CD4-positive, CD25-positive, alpha-beta regulatory T cell (primary cell): Measurements from ENCODE around the gene NCBP3. TPM values are rescaled to one million over a fixed set of nuclear protein-coding genes. Genes with fewer than 3 reads are reported as not detected.

ENCODE experiments used
- ATAC-seq, 2 donors: fragments of 150-1000 bp; cut with Tn5 transposase; one replicate each; pipeline ENCODE4 v1.10.0; 2021; ENCODE audit warnings: low read depth in 2 of 2, moderate number of reproducible peaks in 2 of 2, moderate library complexity in 1 of 2
- DNase-seq, 3 donors: peaks; one replicate each; pipeline versions ENCODE4 v3.0.0 to v3.0.0-alpha.2; 2012 to 2022; ENCODE audit warnings: mixed read lengths in 1 of 3
- H3K27ac ChIP-seq: one replicate; pipeline ENCODE4 v1.7.0; 2013; ENCODE audit warnings: mild to moderate bottlenecking, low read length; ENCODE audit not compliant: insufficient read depth, poor library complexity, severe bottlenecking
- H3K27me3 ChIP-seq: one replicate; pipeline ENCODE4 v1.7.0; 2013; ENCODE audit warnings: low read length; ENCODE audit not compliant: control insufficient read depth, insufficient read depth
- H3K36me3 ChIP-seq: one replicate; pipeline ENCODE4 v1.7.0; 2013; ENCODE audit warnings: mild to moderate bottlenecking, low read length, moderate library complexity; ENCODE audit not compliant: control insufficient read depth, insufficient read depth
- H3K4me1 ChIP-seq: 2 replicates; pipeline ENCODE4 v1.7.0; 2013; ENCODE audit warnings: mild to moderate bottlenecking, low read length; ENCODE audit not compliant: insufficient read depth, control insufficient read depth, poor library complexity, severe bottlenecking
- H3K4me3 ChIP-seq: one replicate; pipeline ENCODE4 v1.7.0; 2013; ENCODE audit warnings: low read depth, mild to moderate bottlenecking, low read length, moderate library complexity
- H3K9me3 ChIP-seq, 2 experiments: 1 replicate in 1 of 2; 2 replicates in 1 of 2; pipeline ENCODE4 v1.7.0; 2013; ENCODE audit warnings: low read length in 2 of 2, mild to moderate bottlenecking in 1 of 2, moderate library complexity in 1 of 2; ENCODE audit not compliant: control insufficient read depth in 2 of 2
- H3K27ac Mint-ChIP-seq, 3 donors: one replicate each; pipeline ENCODE4 v1.8.0; 2020 to 2022; ENCODE audit warnings: mild to moderate bottlenecking in 3 of 3, mixed read lengths in 3 of 3, moderate library complexity in 2 of 3
- H3K27me3 Mint-ChIP-seq: one replicate; pipeline ENCODE4 v1.8.0; 2022; ENCODE audit warnings: mild to moderate bottlenecking, mixed read lengths
- H3K36me3 Mint-ChIP-seq: one replicate; pipeline ENCODE4 v1.8.0; 2020; ENCODE audit warnings: mixed read lengths
- H3K4me1 Mint-ChIP-seq, 4 donors: one replicate each; pipeline ENCODE4 v1.8.0; 2020 to 2022; ENCODE audit warnings: mixed read lengths in 4 of 4, mild to moderate bottlenecking in 1 of 4
- H3K4me3 Mint-ChIP-seq, 4 donors: one replicate each; pipeline ENCODE4 v1.8.0; 2020 to 2022; ENCODE audit warnings: mild to moderate bottlenecking in 4 of 4, mixed read lengths in 4 of 4, moderate library complexity in 3 of 4
- H3K9me3 Mint-ChIP-seq, 7 donors: one replicate each; pipeline ENCODE4 v1.8.0; 2020 to 2022; ENCODE audit warnings: mixed read lengths in 7 of 7, mild to moderate bottlenecking in 3 of 7, moderate library complexity in 2 of 7
- polyA plus RNA-seq, 4 donors: library from polyadenylated mRNA; unstranded; fragments of 300-500 nt; fragmentation: Illumina TruSeq; gene quantifications; one replicate each; pipeline ENCODE4 v1.2.3, GENCODE V29; 2021
- total RNA-seq: library from RNA; stranded (reverse); gene quantifications from one replicate; pipeline ENCODE4 v1.2.3, GENCODE V29; 2022

The NCBP3 gene
- total and polyA plus RNA-seq, 5 donors from 2014 or later = 10.5 to 46.0 (median 12.8) TPM

DNA sequence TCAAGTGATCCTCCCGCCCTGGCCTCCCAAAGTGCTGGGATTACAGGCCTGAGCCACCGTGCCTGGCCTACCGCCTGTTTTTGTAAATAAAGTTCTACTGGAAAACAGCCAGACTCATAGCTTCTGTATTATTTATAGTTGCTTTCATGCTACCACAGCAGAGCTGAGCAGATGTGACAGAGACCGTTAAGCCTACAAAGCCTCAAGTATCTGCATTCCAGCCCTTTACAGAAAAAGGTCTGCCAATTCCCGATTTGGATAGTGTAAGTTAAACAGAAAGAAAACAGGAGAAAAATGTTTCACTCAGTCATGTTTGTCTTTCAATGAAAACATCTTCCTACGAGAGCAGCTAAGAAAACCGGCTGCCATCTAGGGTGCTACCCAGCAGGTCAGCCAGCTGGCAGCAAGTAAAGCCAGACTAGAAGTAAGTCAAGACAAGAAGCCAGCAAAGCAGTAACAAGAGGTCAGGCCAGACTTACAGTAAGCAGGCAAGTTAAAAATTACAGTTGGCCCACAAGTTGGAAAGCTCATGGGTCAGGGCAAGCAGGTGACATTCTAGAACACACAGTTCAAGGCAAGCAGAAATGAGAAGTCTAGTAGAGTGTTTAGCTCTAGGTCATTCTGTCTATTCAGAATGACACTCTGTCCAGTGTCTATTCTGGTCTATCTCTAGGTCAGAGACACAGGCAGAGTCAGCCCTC, 17.7 kb downstream of the NCBP3 start:
- H3K9me3 ChIP-seq = no peaks in the 10 kb centered on the region
- H3K4me3 ChIP-seq = no peak overlapping the region
- Mint-ChIP-seq H3K9me3 (no peaks in the 10 kb centered on the region), H3K4me3 (no peak overlapping the region), H3K36me3 (peaks cover 34% of the 10 kb centered on the region), H3K27ac (peak overlapping the region in 1 of 3 donors; percentile 3), H3K27me3 (no peaks in the 10 kb centered on the region), H3K4me1 (peaks cover 5 to 7% (median 6%) of the 10 kb centered on the region in 4 donors)
- no peaks in the 10 kb centered on the region for H3K4me1 ChIP-seq
- H3K27me3 ChIP-seq = no peaks in the 10 kb centered on the region
- H3K36me3 ChIP-seq = peaks cover 60% of the 10 kb centered on the region
- DNase-seq (no peak), ATAC-seq (no peak)
- H3K27ac ChIP-seq = no peak overlapping the region

DNA sequence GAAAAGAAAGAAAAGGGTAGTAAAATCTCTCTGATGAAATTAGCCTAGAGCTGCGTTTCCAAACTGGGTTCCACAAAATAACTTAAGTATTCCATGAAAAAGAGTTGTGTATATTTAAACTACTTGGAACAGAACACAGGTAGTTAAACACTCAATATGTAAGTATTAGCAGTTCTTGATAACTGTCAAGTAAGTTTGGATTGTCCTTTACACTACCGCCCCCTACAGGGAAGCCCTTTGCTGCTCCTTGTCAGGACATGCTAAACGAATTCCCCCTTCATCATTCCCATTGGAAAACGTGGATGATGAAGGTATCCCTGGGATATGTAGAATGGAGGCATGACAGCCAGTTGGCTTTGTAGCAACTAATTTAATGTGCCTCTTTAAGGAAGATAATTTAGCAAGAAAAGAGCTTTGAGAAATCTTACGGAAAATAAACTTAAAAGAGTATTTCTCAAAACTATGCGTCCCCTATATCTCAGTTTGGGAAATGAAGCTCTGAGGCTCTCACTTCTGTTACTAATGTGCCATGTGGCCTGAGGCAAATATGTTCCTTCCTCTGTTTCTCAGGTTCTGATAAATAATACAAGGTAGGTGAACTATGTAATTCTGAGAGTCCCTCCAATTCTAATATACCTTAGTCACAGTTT, 18.8 kb downstream of the NCBP3 start:
- Mint-ChIP-seq H3K27me3 (no peaks in the 10 kb centered on the region), H3K4me3 (no peak overlapping the region), H3K36me3 (peaks cover 33% of the 10 kb centered on the region), H3K9me3 (peaks cover 0 to 1% (median 0%) of the 10 kb centered on the region in 7 donors), H3K27ac (peak overlapping the region in 1 of 3 donors; percentile 25), H3K4me1 (peaks cover 5 to 6% (median 5%) of the 10 kb centered on the region in 4 donors)
- H3K9me3 ChIP-seq = no peaks in the 10 kb centered on the region
- H3K27me3 ChIP-seq = no peaks in the 10 kb centered on the region
- H3K4me1 ChIP-seq = no peaks in the 10 kb centered on the region
- H3K4me3 ChIP-seq = no peak overlapping the region
- peak; percentile 57 to 85 (median 72) for DNase-seq
- H3K27ac ChIP-seq = no peak overlapping the region
- peaks cover 65% of the 10 kb centered on the region for H3K36me3 ChIP-seq
- ATAC-seq = no peak

DNA sequence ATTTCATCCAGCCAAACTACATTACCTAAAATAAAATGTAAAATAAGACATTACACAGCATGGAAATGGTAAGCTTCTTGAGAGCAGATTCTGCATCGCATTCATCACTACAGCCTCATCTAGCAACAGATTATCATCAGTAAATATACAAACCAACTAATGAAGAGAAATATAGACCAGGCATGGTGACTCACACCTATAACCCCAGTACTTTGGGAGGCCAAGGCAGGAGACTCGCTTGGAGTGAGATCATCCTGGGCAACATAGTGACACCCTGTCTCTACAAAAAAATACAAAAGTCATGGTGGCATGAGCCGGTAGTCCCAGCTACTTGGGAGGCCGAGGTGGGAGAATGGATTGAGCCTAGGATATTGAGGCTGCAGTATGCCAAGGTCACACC, 19.9 kb downstream of the NCBP3 start:
- peaks cover 74% of the 10 kb centered on the region for H3K36me3 ChIP-seq
- ATAC-seq = no peak

DNA sequence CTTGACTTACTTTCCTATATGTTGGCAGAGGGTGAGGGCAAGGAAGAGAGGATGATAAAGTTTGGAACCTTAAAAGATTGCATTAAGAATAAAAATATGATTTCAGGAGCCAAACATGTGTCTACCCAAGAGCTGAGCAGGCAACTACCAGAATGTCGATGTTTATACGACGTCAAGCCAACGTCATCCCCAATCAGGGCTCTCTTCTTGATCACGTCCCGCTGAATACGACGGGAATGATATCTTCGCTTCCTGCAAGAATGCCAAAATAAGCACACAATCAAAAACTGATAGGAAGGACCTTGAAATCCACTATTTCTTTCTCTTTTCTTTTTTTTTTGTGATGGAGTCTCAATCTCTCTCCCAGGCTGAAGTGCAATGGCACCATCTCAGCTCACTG, 24.9 kb downstream of the NCBP3 start:
- Histone ChIP-seq H3K4me1 (no peaks in the 10 kb centered on the region), H3K4me3 (no peak overlapping the region), H3K36me3 (peaks cover 87% of the 10 kb centered on the region), H3K27me3 (no peaks in the 10 kb centered on the region), H3K9me3 (no peaks in the 10 kb centered on the region), H3K27ac (no peak overlapping the region)
- H3K27ac Mint-ChIP-seq = peak overlapping the region in 1 of 3 donors; percentile 77
- DNase-seq = no peak
- no peak for ATAC-seq
- H3K4me1 Mint-ChIP-seq = peaks cover 0 to 2% (median 0%) of the 10 kb centered on the region in 4 donors
- H3K36me3 Mint-ChIP-seq = peaks cover 48% of the 10 kb centered on the region
- H3K9me3 Mint-ChIP-seq = peaks cover 0 to 1% (median 0%) of the 10 kb centered on the region in 7 donors
- H3K4me3 Mint-ChIP-seq = no peak overlapping the region
- H3K27me3 Mint-ChIP-seq = no peaks in the 10 kb centered on the region

More for the DNA sequence above, 19.9 kb downstream of the NCBP3 start:
- Mint-ChIP-seq H3K4me1 (peaks cover 5 to 6% (median 5%) of the 10 kb centered on the region in 4 donors), H3K27me3 (no peaks in the 10 kb centered on the region), H3K9me3 (peaks cover 0 to 1% (median 0%) of the 10 kb centered on the region in 7 donors), H3K36me3 (peaks cover 40% of the 10 kb centered on the region), H3K27ac (no peak overlapping the region), H3K4me3 (no peak overlapping the region)
- Histone ChIP-seq H3K4me1 (no peaks in the 10 kb centered on the region), H3K9me3 (no peaks in the 10 kb centered on the region), H3K4me3 (no peak overlapping the region), H3K27ac (no peak overlapping the region), H3K27me3 (no peaks in the 10 kb centered on the region)
- no peak for DNase-seq

DNA sequence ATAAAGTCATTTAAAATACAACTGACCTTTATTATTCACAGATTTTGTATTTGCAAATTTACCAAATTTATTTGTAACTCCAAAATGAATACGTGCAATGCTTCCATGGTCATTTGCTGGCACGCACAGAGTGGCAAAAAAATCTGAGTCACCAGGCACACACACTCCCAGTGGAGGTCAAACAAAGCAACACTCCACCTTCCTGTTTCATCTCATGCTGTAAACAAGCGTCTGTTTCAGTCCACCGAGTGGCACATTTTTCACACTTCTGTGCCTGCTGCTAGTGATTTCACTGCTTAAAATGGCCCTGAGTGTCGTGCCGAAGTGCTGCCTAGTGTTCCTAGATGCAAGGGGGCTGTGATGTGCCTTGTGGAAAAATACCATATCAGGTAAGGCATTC, 27.3 kb downstream of the NCBP3 start:
- H3K36me3 Mint-ChIP-seq = peaks cover 51% of the 10 kb centered on the region
- H3K36me3 ChIP-seq = peaks cover 86% of the 10 kb centered on the region
- no peak overlapping the region for H3K27ac ChIP-seq
- peak overlapping the region in 1 of 3 donors; percentile 38 for H3K27ac Mint-ChIP-seq
- no peaks in the 10 kb centered on the region for H3K27me3 ChIP-seq
- no peaks in the 10 kb centered on the region for H3K4me1 ChIP-seq
- H3K9me3 Mint-ChIP-seq = peaks cover 0 to 1% (median 0%) of the 10 kb centered on the region in 7 donors
- no peak overlapping the region for H3K4me3 ChIP-seq
- peaks cover 0 to 3% (median 0%) of the 10 kb centered on the region in 4 donors for H3K4me1 Mint-ChIP-seq
- no peaks in the 10 kb centered on the region for H3K27me3 Mint-ChIP-seq
- H3K9me3 ChIP-seq = no peaks in the 10 kb centered on the region
- no peak overlapping the region for H3K4me3 Mint-ChIP-seq
- DNase-seq (no peak), ATAC-seq (no peak)

DNA sequence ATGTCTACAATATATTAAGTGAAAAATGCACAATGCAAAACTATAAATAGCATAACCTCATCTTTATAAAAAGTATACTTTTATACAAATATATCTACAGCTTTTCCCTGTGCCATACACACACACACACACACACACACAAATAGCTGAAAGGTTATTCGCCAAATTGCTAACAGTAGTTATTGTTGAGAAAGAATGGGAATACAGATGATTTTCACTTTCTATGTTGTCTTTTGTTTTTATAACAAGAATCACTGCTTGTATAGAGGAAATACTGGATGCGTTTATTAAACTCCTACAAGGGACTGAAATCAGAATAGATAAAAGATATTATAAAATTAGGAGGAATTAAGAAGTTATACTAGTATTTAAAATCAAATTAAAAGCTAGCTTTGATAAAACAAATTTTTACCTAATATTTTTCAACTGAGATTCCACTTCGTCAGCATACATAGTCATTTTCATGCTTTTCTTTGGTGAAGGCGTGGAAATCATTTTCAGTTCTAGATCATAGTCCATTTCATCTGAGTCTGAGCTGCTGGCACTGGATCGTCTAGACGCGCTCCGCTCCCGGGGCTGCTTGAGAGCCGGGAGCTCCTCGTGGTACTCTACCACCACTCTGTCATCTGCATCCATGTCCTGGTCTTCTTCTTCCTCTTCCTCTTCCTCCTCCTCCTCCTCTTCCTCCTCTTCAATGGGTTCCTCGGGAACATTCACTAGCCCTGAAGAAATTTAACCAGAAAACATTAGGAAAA, 28.0 kb downstream of the NCBP3 start:
- Histone ChIP-seq H3K36me3 (peaks cover 87% of the 10 kb centered on the region), H3K4me3 (no peak overlapping the region), H3K4me1 (no peaks in the 10 kb centered on the region), H3K27ac (no peak overlapping the region), H3K9me3 (no peaks in the 10 kb centered on the region), H3K27me3 (no peaks in the 10 kb centered on the region)
- peak overlapping the region in 1 of 3 donors; percentile 38 for H3K27ac Mint-ChIP-seq
- H3K4me3 Mint-ChIP-seq = no peak overlapping the region
- H3K27me3 Mint-ChIP-seq = no peaks in the 10 kb centered on the region
- H3K36me3 Mint-ChIP-seq = peaks cover 52% of the 10 kb centered on the region
- peaks cover 0 to under 1% (median 0%) of the 10 kb centered on the region in 7 donors for H3K9me3 Mint-ChIP-seq
- DNase-seq (no peak), ATAC-seq (no peak)
- H3K4me1 Mint-ChIP-seq = peaks cover 0 to 3% (median 0%) of the 10 kb centered on the region in 4 donors

DNA sequence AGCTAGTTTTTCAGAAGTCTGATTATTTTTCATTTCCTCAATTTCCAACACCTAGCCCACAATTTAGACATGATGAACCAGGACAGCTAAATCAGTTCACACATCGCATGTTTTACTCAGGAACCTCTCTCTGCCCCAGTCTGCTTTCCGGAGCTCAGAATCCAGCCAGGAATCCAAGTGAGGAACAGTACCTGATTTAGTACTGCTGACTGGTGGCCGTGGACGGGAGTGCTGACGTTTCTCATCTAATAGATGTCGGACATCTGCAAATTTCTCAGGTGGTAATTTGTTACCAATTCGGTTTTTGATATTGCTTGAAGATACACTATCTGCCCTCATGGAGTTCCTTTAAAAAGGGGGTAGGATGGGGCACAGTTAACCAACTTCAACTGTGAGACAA, 30.1 kb downstream of the NCBP3 start:
- H3K27ac Mint-ChIP-seq = no peak overlapping the region
- no peaks in the 10 kb centered on the region for H3K9me3 Mint-ChIP-seq
- Histone ChIP-seq H3K36me3 (peaks cover 87% of the 10 kb centered on the region), H3K27me3 (no peaks in the 10 kb centered on the region), H3K9me3 (no peaks in the 10 kb centered on the region), H3K4me1 (no peaks in the 10 kb centered on the region), H3K4me3 (no peak overlapping the region), H3K27ac (no peak overlapping the region)
- H3K4me1 Mint-ChIP-seq = peaks cover 0 to 5% (median 0%) of the 10 kb centered on the region in 4 donors
- H3K36me3 Mint-ChIP-seq = peaks cover 46% of the 10 kb centered on the region
- no peak for ATAC-seq
- no peak for DNase-seq
- no peak overlapping the region for H3K4me3 Mint-ChIP-seq
- no peaks in the 10 kb centered on the region for H3K27me3 Mint-ChIP-seq
